SK-N-SH treated with all-trans-retinoic acid at 6 μM for 48 hours (cell line): ENCODE data around the gene PHKG2.
A peak's percentile ranks its signal among the peaks of the same experiment; 100 is the strongest.

Experiments used
- BACH2 ChIP-seq: fragments of 250-450 bp; sonication (Bioruptor Pico); IDR thresholded peaks from 2 replicates; pipeline ENCODE4 v1.9.0; 2021; ENCODE audit warnings: mild to moderate bottlenecking, borderline replicate concordance
- ESRRG ChIP-seq: fragments of 250-450 bp; sonication (Bioruptor Pico); IDR thresholded peaks from 2 replicates; pipeline ENCODE4 v1.6.1; 2021; ENCODE audit warnings: mild to moderate bottlenecking
- OSR1 ChIP-seq: fragments of 250-450 bp; sonication (Bioruptor Pico); IDR thresholded peaks from 2 replicates; pipeline ENCODE4 v1.8.0; 2022; ENCODE audit warnings: moderate library complexity, mild to moderate bottlenecking, inconsistent platforms
- RARB ChIP-seq: fragments of 250-450 bp; sonication (Bioruptor Pico); IDR thresholded peaks from 2 replicates; pipeline ENCODE4 v1.8.0; 2021; ENCODE audit warnings: mild to moderate bottlenecking, moderate library complexity
- SNAI2 ChIP-seq: fragments of 250-450 bp; sonication (Bioruptor Pico); IDR thresholded peaks from 2 replicates; pipeline ENCODE4 v1.5.0; 2020; ENCODE audit warnings: mild to moderate bottlenecking, moderate library complexity
- TCF4 ChIP-seq: fragments of 250-450 bp; sonication (Bioruptor Pico); IDR thresholded peaks from 2 replicates; pipeline ENCODE4 v1.8.0; 2021; ENCODE audit warnings: mild to moderate bottlenecking, moderate library complexity, borderline replicate concordance
- ZC3H10 ChIP-seq: fragments of 250-450 bp; sonication (Bioruptor Pico); IDR thresholded peaks from 2 replicates; pipeline ENCODE4 v1.5.1; 2021; ENCODE audit warnings: mild to moderate bottlenecking, moderate library complexity
- ZFP3 ChIP-seq: fragments of 250-450 bp; sonication (Bioruptor Pico); IDR thresholded peaks from 2 replicates; pipeline ENCODE4 v1.5.0; 2020; ENCODE audit warnings: mild to moderate bottlenecking, moderate library complexity
- ZFP30 ChIP-seq: fragments of 450-650 bp; formaldehyde crosslinking; IDR thresholded peaks from 2 replicates; pipeline ENCODE4 v1.5.0; 2022; ENCODE audit warnings: mild to moderate bottlenecking, moderate library complexity
- TF ChIP-seq, protein P1 (sequence below): fragments of 250-450 bp; sonication (Bioruptor Pico); IDR thresholded peaks from 2 replicates; pipeline ENCODE4 v1.8.0; 2020; ENCODE audit warnings: mild to moderate bottlenecking, moderate library complexity, borderline replicate concordance
- TF ChIP-seq, protein P2 (sequence below): fragments of 250-450 bp; sonication (Bioruptor Pico); IDR thresholded peaks from 2 replicates; pipeline ENCODE4 v1.5.1; 2020; ENCODE audit warnings: low read depth, mild to moderate bottlenecking, moderate library complexity
- TF ChIP-seq, protein P3 (sequence below): fragments of 250-450 bp; sonication (Bioruptor Pico); IDR thresholded peaks from 2 replicates; pipeline ENCODE4 v1.5.0; 2020; ENCODE audit warnings: mild to moderate bottlenecking, moderate library complexity

DNA sequence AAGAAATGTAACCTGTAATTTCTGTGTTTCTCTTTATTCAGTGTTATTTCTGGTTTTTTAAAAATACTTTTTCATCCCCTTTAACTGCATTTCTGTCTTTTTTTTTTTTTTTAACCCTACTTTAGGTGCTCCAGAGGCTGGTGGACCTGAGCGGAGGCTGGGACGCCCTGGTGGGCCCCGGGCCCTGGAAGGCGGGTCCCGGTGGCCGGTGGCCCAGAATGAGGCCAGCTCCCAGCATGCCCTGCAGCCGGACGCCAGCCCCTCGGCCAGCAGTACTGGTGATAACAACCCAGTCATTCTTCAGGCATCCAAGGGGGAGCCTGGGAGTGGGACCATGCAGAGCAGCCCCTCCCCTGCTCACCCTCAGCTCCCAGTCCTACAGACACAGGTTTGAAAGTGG, 47.7 kb upstream of the PHKG2 start:
- no peak for TF ChIP-seq TCF4 (CRISPR knock-in tag)
- TF ChIP-seq, protein P1, sequence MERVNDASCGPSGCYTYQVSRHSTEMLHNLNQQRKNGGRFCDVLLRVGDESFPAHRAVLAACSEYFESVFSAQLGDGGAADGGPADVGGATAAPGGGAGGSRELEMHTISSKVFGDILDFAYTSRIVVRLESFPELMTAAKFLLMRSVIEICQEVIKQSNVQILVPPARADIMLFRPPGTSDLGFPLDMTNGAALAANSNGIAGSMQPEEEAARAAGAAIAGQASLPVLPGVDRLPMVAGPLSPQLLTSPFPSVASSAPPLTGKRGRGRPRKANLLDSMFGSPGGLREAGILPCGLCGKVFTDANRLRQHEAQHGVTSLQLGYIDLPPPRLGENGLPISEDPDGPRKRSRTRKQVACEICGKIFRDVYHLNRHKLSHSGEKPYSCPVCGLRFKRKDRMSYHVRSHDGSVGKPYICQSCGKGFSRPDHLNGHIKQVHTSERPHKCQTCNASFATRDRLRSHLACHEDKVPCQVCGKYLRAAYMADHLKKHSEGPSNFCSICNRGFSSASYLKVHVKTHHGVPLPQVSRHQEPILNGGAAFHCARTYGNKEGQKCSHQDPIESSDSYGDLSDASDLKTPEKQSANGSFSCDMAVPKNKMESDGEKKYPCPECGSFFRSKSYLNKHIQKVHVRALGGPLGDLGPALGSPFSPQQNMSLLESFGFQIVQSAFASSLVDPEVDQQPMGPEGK, result 0 out of 2 replicates have a peak, but pooled peaks have one; percentile 34
- TF ChIP-seq BACH2 (CRISPR knock-in tag), result no peak
- TF ChIP-seq SNAI2 (CRISPR knock-in tag), result no peak
- TF ChIP-seq OSR1 (CRISPR knock-in tag), result no peak
- TF ChIP-seq ZFP3 (CRISPR knock-in tag), result no peak
- TF ChIP-seq ESRRG (CRISPR knock-in tag), result no peak
- TF ChIP-seq, protein P2, sequence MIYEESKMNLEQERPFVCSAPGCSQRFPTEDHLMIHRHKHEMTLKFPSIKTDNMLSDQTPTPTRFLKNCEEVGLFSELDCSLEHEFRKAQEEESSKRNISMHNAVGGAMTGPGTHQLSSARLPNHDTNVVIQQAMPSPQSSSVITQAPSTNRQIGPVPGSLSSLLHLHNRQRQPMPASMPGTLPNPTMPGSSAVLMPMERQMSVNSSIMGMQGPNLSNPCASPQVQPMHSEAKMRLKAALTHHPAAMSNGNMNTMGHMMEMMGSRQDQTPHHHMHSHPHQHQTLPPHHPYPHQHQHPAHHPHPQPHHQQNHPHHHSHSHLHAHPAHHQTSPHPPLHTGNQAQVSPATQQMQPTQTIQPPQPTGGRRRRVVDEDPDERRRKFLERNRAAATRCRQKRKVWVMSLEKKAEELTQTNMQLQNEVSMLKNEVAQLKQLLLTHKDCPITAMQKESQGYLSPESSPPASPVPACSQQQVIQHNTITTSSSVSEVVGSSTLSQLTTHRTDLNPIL, result no peak
- TF ChIP-seq ZC3H10 (CRISPR knock-in tag), result no peak
- no peak for TF ChIP-seq ZFP30 (CRISPR knock-in tag)
- no peak for TF ChIP-seq RARB (CRISPR knock-in tag)
- TF ChIP-seq, protein P3, sequence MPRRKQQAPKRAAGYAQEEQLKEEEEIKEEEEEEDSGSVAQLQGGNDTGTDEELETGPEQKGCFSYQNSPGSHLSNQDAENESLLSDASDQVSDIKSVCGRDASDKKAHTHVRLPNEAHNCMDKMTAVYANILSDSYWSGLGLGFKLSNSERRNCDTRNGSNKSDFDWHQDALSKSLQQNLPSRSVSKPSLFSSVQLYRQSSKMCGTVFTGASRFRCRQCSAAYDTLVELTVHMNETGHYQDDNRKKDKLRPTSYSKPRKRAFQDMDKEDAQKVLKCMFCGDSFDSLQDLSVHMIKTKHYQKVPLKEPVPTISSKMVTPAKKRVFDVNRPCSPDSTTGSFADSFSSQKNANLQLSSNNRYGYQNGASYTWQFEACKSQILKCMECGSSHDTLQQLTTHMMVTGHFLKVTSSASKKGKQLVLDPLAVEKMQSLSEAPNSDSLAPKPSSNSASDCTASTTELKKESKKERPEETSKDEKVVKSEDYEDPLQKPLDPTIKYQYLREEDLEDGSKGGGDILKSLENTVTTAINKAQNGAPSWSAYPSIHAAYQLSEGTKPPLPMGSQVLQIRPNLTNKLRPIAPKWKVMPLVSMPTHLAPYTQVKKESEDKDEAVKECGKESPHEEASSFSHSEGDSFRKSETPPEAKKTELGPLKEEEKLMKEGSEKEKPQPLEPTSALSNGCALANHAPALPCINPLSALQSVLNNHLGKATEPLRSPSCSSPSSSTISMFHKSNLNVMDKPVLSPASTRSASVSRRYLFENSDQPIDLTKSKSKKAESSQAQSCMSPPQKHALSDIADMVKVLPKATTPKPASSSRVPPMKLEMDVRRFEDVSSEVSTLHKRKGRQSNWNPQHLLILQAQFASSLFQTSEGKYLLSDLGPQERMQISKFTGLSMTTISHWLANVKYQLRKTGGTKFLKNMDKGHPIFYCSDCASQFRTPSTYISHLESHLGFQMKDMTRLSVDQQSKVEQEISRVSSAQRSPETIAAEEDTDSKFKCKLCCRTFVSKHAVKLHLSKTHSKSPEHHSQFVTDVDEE (CRISPR knock-in tag), result no peak
